Ramos (cell line): ENCODE results near the gene IL10.
"Not testable (repeated sequence)": the region's sequence is repeated elsewhere in the genome, so short reads cannot be mapped to it uniquely, and the experiment has no call there.

Source experiments
- in situ Hi-C: fragments of 300-500 bp; cut with MboI; formaldehyde crosslinking; loops from one replicate; pipeline ENCODE4 v1.14.3; 2022; ENCODE audit warnings: low sequenced_read_pairs; ENCODE audit not compliant: unreplicated experiment

IL10 gene

DNA sequence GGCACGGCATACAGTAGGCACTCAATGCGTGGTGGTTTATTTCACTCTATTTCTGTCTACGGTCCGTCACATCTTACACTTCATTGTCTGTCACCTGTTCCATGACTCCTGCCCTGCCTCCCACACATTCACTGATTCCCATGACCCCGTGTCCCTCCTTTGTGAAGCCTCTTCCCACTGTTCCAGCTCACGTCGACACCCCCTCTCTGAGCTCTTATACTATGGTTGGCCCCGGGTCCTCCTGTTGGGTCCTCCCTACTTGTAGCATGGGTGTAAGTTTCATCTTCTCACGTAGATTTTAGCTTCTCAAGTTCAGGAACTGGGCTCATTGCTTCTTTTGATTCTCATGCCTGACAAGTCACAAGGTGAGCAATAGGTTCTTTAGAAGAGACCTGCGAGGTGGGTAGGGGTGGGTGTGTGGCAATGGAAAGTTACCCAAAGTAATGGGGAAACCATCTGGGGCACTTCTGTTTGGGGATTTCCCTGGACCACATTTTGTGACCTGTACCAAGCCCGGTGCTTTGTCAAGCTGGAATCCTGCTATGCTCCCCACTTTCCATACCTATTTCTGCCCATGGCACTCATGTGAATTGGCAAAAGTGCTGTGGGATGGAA, 22.1 kb upstream of the IL10 start:
- in situ Hi-C loops = no loop called here

GRCh38 chr1:206793620-206794019, 21.3 kb upstream of the IL10 start:
- in situ Hi-C loops = no loop called here

DNA sequence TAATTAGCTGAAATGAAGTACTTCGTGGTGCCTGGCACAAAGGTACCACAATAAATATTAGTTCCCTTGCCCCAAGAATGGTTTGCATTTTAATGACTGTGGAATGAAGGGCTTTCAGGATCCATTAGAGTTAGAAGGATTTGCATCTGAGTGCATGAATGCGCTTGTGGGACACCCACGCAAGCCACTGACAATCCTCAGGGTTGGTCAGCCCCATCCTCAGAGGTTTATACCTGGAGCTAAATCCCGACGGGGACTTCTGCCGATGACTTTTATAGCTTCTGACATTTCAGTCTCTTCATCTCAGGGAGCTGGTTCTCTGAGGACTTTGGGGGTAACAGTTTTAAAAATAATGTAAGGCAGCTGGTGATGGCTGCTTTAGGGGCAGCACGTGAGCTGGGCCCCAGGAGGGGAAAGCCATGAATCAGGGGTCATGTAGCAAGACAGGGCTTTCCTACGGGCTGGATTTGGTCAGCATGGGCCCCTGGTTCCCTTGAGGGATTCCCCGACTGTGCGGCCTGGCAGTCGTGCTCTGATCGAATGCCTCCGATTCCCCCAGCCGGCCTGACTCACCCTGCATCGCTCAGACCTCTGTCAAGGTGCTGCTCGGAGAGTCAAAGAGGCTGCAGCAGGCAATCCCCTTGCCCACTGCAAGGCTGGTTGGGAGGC, 20.8 kb upstream of the IL10 start:
- in situ Hi-C loops = no loop called here

DNA sequence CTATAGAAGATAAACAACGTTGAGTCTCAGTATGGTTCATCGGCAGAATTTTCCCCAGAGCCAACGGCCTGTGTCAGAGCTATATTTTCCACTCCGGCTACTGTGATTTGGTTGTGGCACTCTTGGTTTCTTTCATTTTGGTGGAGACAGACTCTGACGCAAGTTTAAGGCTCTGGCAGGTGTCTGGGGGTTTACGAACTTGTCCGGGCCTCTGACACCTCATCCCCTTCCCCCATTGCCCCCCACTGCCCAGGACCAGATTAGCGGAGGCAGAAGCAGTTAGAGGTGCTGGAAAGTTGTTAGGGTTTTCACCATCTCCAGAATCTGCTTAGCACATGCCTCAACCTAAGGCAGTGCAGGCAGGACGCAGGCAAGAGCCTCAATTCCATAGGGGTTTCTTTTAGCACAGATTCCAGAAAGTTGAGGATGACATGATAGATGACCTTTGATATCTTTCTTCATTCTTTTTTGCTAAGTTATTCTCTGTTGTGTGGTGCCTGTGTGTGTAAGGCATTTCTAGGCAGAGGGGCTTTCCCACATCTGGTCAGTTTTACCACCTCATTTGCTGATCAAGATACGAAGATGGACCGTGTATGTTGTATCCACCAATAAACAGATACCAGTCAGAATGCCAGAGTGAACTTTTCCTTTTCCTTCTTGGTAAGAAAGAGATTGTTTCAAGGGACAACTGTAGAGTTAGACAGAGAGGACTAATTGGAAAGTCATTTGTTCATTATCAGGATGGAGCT, 18.4 kb upstream of the IL10 start:
- in situ Hi-C loops = no loop called here

DNA sequence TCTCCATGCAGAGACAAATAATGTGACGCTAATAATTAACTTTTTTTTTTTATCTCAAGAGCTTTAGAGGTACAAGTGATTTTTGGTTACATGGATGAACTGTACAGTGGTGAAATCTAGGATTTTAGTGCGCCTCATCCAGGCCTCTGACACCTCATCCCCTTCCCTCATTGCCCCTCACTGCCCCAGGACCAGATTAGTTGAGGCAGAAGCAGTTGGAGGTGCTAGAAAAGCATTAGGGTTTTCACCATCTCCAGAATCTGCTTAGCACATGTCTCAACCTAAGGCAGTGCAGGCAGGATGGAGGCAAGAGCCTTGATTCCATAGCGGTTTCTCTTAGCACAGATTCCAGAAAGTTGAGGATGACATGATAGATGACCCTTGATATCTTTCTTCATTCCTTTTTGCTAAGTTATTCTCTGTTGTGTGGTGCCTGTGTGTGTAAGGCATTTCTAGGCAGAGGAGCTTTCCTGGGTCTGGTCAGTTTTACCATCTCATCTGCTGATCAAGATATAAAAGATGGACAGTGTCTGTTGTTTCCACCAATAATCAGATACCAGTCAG, 16.3 kb upstream of the IL10 start:
- in situ Hi-C loops = no loop called here

- in situ Hi-C loops = no loop called here
These were observed 15.6 kb upstream of the IL10 start for GRCh38 chr1:206787891-206788290.

GRCh38 chr1:206786212-206786886, 14.1 kb upstream of the IL10 start:
- in situ Hi-C loops = no loop called here

GRCh38 chr1:206785182-206785765, 13.0 kb upstream of the IL10 start:
- in situ Hi-C loops = no loop called here

- in situ Hi-C loops = no loop called here
These were observed 12.2 kb upstream of the IL10 start for GRCh38 chr1:206784471-206784903.

DNA sequence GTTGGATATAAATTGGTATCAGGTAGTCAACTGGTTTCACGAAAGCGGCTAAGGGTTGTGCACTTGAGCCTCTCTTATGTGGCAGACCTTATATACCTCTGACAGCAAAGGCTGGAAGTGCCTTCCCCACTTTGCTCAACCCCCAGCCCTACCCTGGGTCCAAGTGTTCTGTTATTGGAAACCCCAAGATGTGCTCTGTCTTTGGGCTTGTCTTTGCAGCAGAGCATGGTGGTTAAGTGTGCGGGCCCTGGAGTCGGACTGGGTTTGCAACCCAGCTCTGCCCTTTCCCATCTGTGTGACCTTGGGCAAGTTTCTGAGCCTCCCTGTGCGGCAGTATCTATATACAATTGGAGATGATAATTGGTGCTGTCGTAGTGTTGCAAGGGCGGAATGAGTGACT, 11.2 kb upstream of the IL10 start:
- in situ Hi-C loops = no loop called here

DNA sequence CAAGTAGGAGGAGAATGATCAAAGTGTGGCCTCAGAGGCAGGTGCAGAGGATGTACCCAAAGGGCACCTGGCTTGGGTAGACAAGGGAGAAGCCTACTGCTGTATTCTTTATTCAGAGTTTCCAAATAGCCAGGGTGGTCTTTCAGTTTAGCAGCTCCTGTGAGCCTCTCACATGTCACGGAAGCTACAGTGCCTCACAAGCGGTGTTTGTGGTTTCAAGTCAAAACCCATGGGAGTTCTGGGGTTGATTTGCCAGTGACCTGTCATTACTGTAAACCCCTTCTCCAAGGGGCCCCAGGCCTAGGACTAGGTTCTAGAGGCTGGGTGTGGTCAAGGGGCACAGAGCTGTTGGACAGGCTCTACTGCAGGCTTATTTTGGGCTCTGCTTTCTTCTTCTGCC, 10.2 kb upstream of the IL10 start:
- in situ Hi-C loops = no loop called here

DNA sequence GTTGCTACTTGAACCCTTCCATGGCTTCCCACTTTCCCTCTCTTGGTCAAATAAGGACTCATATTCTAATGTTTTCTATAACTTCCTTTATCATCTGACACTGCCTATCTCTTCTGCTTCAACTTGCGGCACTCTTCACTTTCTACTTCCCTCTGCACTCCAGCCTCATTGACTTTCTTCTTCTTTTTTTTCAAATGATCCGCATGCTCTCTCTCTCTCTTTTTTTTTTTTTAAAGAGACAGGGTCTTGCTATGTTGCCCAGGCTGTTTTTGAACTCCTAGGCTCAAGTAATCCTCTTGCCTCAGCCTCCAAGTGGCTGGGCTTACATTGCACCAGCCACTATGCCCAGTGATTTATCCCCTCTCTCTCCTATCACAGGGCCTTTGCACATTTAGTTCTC, 7.3 kb upstream of the IL10 start:
- in situ Hi-C loops = no loop called here

DNA sequence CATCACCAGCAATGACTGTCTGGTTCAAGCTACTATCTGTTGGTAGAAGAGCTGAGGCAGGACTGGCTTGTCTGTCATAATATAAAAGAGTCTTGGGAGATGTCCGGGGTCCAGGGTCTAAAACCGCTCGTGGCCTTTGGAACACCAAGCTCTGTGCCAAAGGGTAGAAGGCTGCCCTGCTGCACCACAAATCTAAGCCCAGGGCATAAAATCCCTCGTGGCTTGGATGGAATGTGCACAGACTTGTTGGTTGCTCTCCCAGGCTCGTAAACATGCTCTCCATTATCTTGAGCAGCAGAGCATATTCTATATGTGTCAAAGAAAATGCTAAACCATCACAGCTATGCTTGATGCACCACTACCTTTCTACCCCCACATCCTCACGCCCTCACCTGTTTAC, 6.6 kb upstream of the IL10 start:
- in situ Hi-C loops = not testable (repeated sequence)

DNA sequence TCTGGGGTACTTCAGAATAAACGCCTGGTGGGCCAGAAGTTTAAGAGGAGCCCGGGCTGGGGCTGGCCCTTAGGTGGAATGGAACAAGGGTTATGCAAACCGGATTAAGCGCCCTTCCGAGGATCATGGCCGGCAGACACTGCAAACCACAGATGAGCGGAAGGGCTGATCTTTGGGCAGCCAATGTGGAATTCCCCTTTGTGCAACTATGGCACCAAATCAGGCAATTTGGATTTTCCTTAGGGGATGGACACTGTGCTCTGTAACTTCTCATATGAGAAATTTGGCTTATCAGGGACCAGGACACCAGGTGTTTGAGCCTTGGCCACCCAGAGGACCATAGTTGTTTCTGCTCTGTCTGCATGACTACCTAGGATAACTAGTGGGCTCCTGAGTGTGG, 5.7 kb upstream of the IL10 start:
- in situ Hi-C loops = no loop called here

DNA sequence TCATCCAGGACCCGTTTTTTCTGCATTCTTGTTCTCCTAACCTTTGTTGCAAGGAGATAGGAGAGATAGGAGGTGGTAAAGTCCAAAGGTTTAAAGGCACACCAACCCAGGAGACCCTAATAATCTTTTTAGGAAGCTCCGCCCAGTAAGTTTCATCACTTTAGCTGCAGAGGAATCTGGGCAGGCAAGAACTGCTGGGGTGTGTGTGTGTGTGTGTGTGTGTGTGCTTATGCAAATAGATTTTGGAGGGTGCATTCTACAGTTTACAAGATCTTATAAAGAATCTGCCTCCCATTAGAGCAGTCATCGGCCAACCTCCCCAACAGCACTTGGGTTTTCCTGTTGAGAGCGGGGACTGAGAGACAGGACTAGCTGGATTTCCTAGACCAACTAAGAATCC, 3.9 kb upstream of the IL10 start:
- in situ Hi-C loops = no loop called here

- in situ Hi-C loops = no loop called here
These were observed 1.8 kb upstream of the IL10 start for GRCh38 chr1:206774093-206774492.

DNA sequence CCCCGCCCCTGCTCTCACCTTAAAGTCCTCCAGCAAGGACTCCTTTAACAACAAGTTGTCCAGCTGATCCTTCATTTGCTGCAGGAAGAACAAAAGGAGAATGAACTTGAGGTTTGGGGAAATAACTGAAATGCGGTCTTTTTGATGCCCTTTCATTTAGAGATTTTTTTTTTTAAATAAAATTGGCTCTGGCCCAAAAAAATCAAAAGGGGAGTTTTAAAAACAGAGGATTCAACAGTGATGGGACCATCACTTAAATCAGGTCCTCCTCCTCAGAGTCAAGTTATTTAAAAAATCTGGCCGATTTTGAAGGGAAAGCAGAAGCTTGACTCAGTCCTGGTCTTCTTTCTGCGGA, 979 bp downstream of the IL10 start:
- in situ Hi-C loops = no loop called here

GRCh38 chr1:206770531-206771337, 1.6 kb downstream of the IL10 start, which contains the start of gene IL19:
TSS of gene IL19 (plus strand) at chr1:206770773. CDS start at chr1:206836663, 65,890 bp downstream.
- in situ Hi-C loops = no loop called here

GRCh38 chr1:206769304-206769731, 3.0 kb downstream of the IL10 start:
- in situ Hi-C loops = no loop called here
